ENCODE measurements around the gene SGTA. TPM values are rescaled to one million over a fixed set of nuclear protein-coding genes. Genes with fewer than 3 reads are reported as not detected.

SGTA gene
- total RNA-seq, 2 experiments from 2014 or later: 46.6 to 46.9 TPM

- Mint-ChIP-seq H3K27me3 (no peaks in the 10 kb centered on the region), H3K36me3 (ENCODE audit: low read depth) (peaks cover 17% of the 10 kb centered on the region), H3K27ac (no peak overlapping the region), H3K9me3 (no peaks in the 10 kb centered on the region), H3K4me1 (no peaks in the 10 kb centered on the region), H3K4me3 (no peak overlapping the region)
- DNase-seq: no peak
- CTCF ChIA-PET: no interaction called here
- POLR2A ChIA-PET: no interaction called here
These were observed 25.9 kb downstream of the SGTA start for GRCh38 chr19:2756921-2757881.

- no peak overlapping the region for H3K4me3 Mint-ChIP-seq
- CTCF ChIA-PET: no interaction called here
- H3K9me3 Mint-ChIP-seq: no peaks in the 10 kb centered on the region
- H3K4me1 Mint-ChIP-seq: no peaks in the 10 kb centered on the region
- DNase-seq: no peak
- H3K36me3 Mint-ChIP-seq (ENCODE audit: low read depth): peaks cover 17% of the 10 kb centered on the region
- H3K27me3 Mint-ChIP-seq: no peaks in the 10 kb centered on the region
- H3K27ac Mint-ChIP-seq: no peak overlapping the region
- POLR2A ChIA-PET: no interaction called here
These were observed 26.6 kb downstream of the SGTA start for GRCh38 chr19:2756477-2756876.

GRCh38 chr19:2755811-2756210 lies 27.3 kb downstream of the SGTA start:
- ChIA-PET CTCF (no interaction called here), POLR2A (no interaction called here)
- H3K36me3 Mint-ChIP-seq (ENCODE audit: low read depth): peaks cover 17% of the 10 kb centered on the region
- no peak overlapping the region for H3K27ac Mint-ChIP-seq
- no peak overlapping the region for H3K4me3 Mint-ChIP-seq
- H3K27me3 Mint-ChIP-seq: no peaks in the 10 kb centered on the region
- H3K9me3 Mint-ChIP-seq: no peaks in the 10 kb centered on the region
- no peak for DNase-seq
- no peaks in the 10 kb centered on the region for H3K4me1 Mint-ChIP-seq

GRCh38 chr19:2755448-2755705 lies 27.7 kb downstream of the SGTA start:
- Mint-ChIP-seq H3K27ac (no peak overlapping the region), H3K36me3 (ENCODE audit: low read depth) (peaks cover 17% of the 10 kb centered on the region), H3K4me1 (no peaks in the 10 kb centered on the region), H3K4me3 (no peak overlapping the region), H3K9me3 (no peaks in the 10 kb centered on the region), H3K27me3 (no peaks in the 10 kb centered on the region)
- no peak for DNase-seq
- ChIA-PET CTCF (no interaction called here), POLR2A (no interaction called here)

- no peak for DNase-seq
- H3K27ac Mint-ChIP-seq: no peak overlapping the region
- peaks cover 15% of the 10 kb centered on the region for H3K36me3 Mint-ChIP-seq (ENCODE audit: low read depth)
- CTCF ChIA-PET: no interaction called here
- H3K9me3 Mint-ChIP-seq: no peaks in the 10 kb centered on the region
- H3K27me3 Mint-ChIP-seq: no peaks in the 10 kb centered on the region
- no peak overlapping the region for H3K4me3 Mint-ChIP-seq
- H3K4me1 Mint-ChIP-seq: no peaks in the 10 kb centered on the region
- POLR2A ChIA-PET: no interaction called here
These were observed 28.2 kb downstream of the SGTA start for GRCh38 chr19:2754659-2755447.

GRCh38 chr19:2751438-2751830 lies 31.6 kb downstream of the SGTA start:
- peaks cover 5% of the 10 kb centered on the region for H3K36me3 Mint-ChIP-seq (ENCODE audit: low read depth)
- ChIA-PET POLR2A (no interaction called here), CTCF (interaction anchor here (0.6 kb wide), 2 partner anchors 62 to 114 kb away, joined by 3 read pairs; no protein-coding TSS in a partner anchor)
- no peak for DNase-seq
- H3K4me1 Mint-ChIP-seq: no peaks in the 10 kb centered on the region
- no peak overlapping the region for H3K4me3 Mint-ChIP-seq
- H3K27ac Mint-ChIP-seq: no peak overlapping the region
- no peaks in the 10 kb centered on the region for H3K9me3 Mint-ChIP-seq
- H3K27me3 Mint-ChIP-seq: no peaks in the 10 kb centered on the region

GRCh38 chr19:2750808-2751437 lies 32.1 kb downstream of the SGTA start:
- Mint-ChIP-seq H3K4me3 (no peak overlapping the region), H3K36me3 (ENCODE audit: low read depth) (peaks cover 5% of the 10 kb centered on the region), H3K4me1 (no peaks in the 10 kb centered on the region), H3K9me3 (no peaks in the 10 kb centered on the region), H3K27ac (no peak overlapping the region), H3K27me3 (no peaks in the 10 kb centered on the region)
- DNase-seq: no peak
- ChIA-PET CTCF (interaction anchor here (0.6 to 2.2 kb wide), 4 partner anchors 28 to 189 kb away, joined by 3 to 19 read pairs (median 3); no protein-coding TSS in a partner anchor), POLR2A (no interaction called here)

GRCh38 chr19:2747349-2747748 lies 35.7 kb downstream of the SGTA start:
- peaks cover 5% of the 10 kb centered on the region for H3K27me3 Mint-ChIP-seq

GRCh38 chr19:2744113-2744512 lies 39.0 kb downstream of the SGTA start:
- no peak for DNase-seq
- no peaks in the 10 kb centered on the region for H3K36me3 Mint-ChIP-seq (ENCODE audit: low read depth)
- H3K4me3 Mint-ChIP-seq: no peak overlapping the region
- peaks cover 9% of the 10 kb centered on the region for H3K4me1 Mint-ChIP-seq
- no peaks in the 10 kb centered on the region for H3K9me3 Mint-ChIP-seq
- no peak overlapping the region for H3K27ac Mint-ChIP-seq
- ChIA-PET CTCF (no interaction called here), POLR2A (no interaction called here)
- H3K27me3 Mint-ChIP-seq: peaks cover 5% of the 10 kb centered on the region

More at GRCh38 chr19:2747349-2747748, 35.7 kb downstream of the SGTA start:
- ChIA-PET CTCF (interaction anchor here (1.1 kb wide), 1 partner anchor 99 kb away, joined by 4 read pairs; no protein-coding TSS in a partner anchor), POLR2A (no interaction called here)
- no peak for DNase-seq
- Mint-ChIP-seq H3K36me3 (ENCODE audit: low read depth) (no peaks in the 10 kb centered on the region), H3K4me3 (no peak overlapping the region), H3K27ac (no peak overlapping the region), H3K4me1 (no peaks in the 10 kb centered on the region), H3K9me3 (no peaks in the 10 kb centered on the region)

- no peaks in the 10 kb centered on the region for H3K9me3 Mint-ChIP-seq
- peaks cover 2% of the 10 kb centered on the region for H3K36me3 Mint-ChIP-seq (ENCODE audit: low read depth)
- H3K4me3 Mint-ChIP-seq: no peak overlapping the region
- ChIA-PET CTCF (interaction anchor here (0.6 kb wide), 1 partner anchor 943 kb away, joined by 3 read pairs; no protein-coding TSS in a partner anchor), POLR2A (no interaction called here)
- H3K4me1 Mint-ChIP-seq: peaks cover 16% of the 10 kb centered on the region
- H3K27me3 Mint-ChIP-seq: peaks cover 5% of the 10 kb centered on the region
- no peak for DNase-seq
- H3K27ac Mint-ChIP-seq: no peak overlapping the region
These were observed 40.0 kb downstream of the SGTA start for GRCh38 chr19:2743099-2743498.

GRCh38 chr19:2740314-2740656 lies 42.8 kb downstream of the SGTA start:
- Mint-ChIP-seq H3K9me3 (no peaks in the 10 kb centered on the region), H3K4me3 (peak overlapping the region; percentile 89), H3K27ac (no peak overlapping the region), H3K36me3 (ENCODE audit: low read depth) (peaks cover 21% of the 10 kb centered on the region), H3K4me1 (peaks cover 16% of the 10 kb centered on the region), H3K27me3 (peaks cover 5% of the 10 kb centered on the region)
- DNase-seq: no peak
- ChIA-PET POLR2A (no interaction called here), CTCF (no interaction called here)

- H3K4me1 Mint-ChIP-seq: peaks cover 16% of the 10 kb centered on the region
These were observed 43.3 kb downstream of the SGTA start, which contains the start of gene SLC39A3 for GRCh38 chr19:2739602-2740313. TSS of gene SLC39A3 (minus strand) at chr19:2740017. CDS start at chr19:2737257, 2,760 bp downstream.

More at GRCh38 chr19:2739602-2740313, 43.3 kb downstream of the SGTA start, which contains the start of gene SLC39A3:
- Mint-ChIP-seq H3K9me3 (no peaks in the 10 kb centered on the region), H3K4me3 (peak within 1 kb of the TSS; percentile 89), H3K27ac (peak within 1 kb of the TSS; percentile 86), H3K36me3 (ENCODE audit: low read depth) (peaks cover 23% of the 10 kb centered on the region), H3K27me3 (peaks cover 5% of the 10 kb centered on the region)
- DNase-seq: peak; percentile 100
- ChIA-PET POLR2A (no interaction called here), CTCF (interaction anchor here (0.6 to 1.9 kb wide), 3 partner anchors 9 to 91 kb away, joined by 3 to 6 read pairs (median 4); no protein-coding TSS in a partner anchor)
